Mesothelial cell of epicardium (in vitro differentiated cells): Measurements from ENCODE around the gene CDKAL1. TPM values are rescaled to one million over a fixed set of nuclear protein-coding genes. Genes with fewer than 3 reads are reported as not detected.

Experiments
- DNase-seq, 2 experiments: peaks; one replicate each; pipeline ENCODE4 v3.0.0; 2021; ENCODE audit warnings: low spot score in 2 of 2; ENCODE audit not compliant: unreplicated experiment in 2 of 2
- H3K27ac Mint-ChIP-seq: 2 replicates; pipeline ENCODE4 v1.8.0; 2021; ENCODE audit warnings: mixed read lengths
- H3K27me3 Mint-ChIP-seq: 2 replicates; pipeline ENCODE4 v1.8.0; 2021; ENCODE audit warnings: low read depth, mixed read lengths
- H3K36me3 Mint-ChIP-seq: 2 replicates; pipeline ENCODE4 v1.8.0; 2021; ENCODE audit warnings: mixed read lengths
- H3K4me1 Mint-ChIP-seq: 2 replicates; pipeline ENCODE4 v1.8.0; 2021; ENCODE audit warnings: mixed read lengths
- H3K4me3 Mint-ChIP-seq: 2 replicates; pipeline ENCODE4 v1.8.0; 2021; ENCODE audit warnings: mild to moderate bottlenecking, moderate library complexity, mixed read lengths
- H3K9me3 Mint-ChIP-seq: 2 replicates; pipeline ENCODE4 v1.8.0; 2021; ENCODE audit warnings: mixed read lengths
- total RNA-seq: library from RNA; stranded (reverse); gene quantifications from 3 replicates; pipeline ENCODE4 v1.2.1, GENCODE V29; 2021
- TF ChIP-seq, protein P1 (sequence below): fragments of 200-600 bp; sonication (generic); IDR thresholded peaks from one replicate; pipeline ENCODE4 v1.5.0; 2021; ENCODE audit warnings: antibody characterized with exemption; ENCODE audit not compliant: unreplicated experiment

The CDKAL1 gene
- total RNA-seq, 1 donor from 2014 or later, result 22.6 TPM

DNA sequence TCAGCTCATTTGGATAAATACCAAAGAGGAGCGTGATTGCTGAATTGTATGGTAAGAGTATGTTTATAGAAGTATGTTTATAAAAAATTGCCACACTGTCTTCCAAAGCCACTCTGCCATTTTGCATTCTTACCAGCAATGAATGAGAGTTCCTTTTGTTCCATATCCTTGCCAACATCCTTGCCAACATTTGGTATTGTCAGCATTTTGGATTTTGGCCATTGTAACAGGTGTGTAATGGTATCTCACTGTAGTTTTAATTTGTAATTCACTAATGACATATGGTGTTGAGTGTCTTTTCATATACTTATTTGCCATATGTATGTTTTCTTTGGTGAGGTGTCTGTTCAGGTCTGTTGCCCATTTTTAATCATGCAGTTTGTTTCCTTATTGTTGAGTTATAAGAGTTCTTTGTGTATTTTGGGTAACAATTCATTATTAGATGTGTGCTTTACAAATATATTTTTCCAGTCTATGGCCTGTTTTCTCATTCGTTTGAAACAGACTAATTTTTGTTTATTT, 539.1 kb downstream of the CDKAL1 start:
- TF ChIP-seq, protein P1, sequence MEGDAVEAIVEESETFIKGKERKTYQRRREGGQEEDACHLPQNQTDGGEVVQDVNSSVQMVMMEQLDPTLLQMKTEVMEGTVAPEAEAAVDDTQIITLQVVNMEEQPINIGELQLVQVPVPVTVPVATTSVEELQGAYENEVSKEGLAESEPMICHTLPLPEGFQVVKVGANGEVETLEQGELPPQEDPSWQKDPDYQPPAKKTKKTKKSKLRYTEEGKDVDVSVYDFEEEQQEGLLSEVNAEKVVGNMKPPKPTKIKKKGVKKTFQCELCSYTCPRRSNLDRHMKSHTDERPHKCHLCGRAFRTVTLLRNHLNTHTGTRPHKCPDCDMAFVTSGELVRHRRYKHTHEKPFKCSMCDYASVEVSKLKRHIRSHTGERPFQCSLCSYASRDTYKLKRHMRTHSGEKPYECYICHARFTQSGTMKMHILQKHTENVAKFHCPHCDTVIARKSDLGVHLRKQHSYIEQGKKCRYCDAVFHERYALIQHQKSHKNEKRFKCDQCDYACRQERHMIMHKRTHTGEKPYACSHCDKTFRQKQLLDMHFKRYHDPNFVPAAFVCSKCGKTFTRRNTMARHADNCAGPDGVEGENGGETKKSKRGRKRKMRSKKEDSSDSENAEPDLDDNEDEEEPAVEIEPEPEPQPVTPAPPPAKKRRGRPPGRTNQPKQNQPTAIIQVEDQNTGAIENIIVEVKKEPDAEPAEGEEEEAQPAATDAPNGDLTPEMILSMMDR, result no peak
- Mint-ChIP-seq H3K27me3 (no peaks in the 10 kb centered on the region), H3K4me3 (no peak overlapping the region), H3K36me3 (peaks cover 36% of the 10 kb centered on the region), H3K4me1 (peaks cover 25% of the 10 kb centered on the region), H3K9me3 (peaks cover 31% of the 10 kb centered on the region), H3K27ac (no peak overlapping the region)
- DNase-seq, result no peak

DNA sequence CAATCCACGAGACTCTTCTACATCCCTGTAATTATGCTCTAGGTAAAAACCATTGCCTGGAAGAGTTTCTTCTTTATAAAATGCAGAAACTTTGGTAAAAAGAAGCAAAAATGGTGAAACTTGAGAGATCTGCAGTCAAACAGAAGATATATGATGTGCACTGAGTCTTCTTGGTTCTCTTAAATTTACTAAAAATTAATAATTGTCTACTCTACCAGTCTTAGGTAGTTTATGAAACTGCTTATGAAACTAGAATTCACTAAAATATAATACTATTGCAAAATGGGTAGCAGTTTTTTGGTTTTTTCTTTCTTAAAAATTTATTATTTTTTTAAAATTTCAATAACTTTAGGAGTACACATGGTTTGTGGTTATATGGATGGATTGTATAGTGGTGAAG, 540.2 kb downstream of the CDKAL1 start:
- Mint-ChIP-seq H3K4me1 (peaks cover 36% of the 10 kb centered on the region), H3K27ac (no peak overlapping the region), H3K27me3 (no peaks in the 10 kb centered on the region), H3K36me3 (peaks cover 36% of the 10 kb centered on the region), H3K9me3 (peaks cover 31% of the 10 kb centered on the region), H3K4me3 (no peak overlapping the region)
- TF ChIP-seq, protein P1, result no peak
- DNase-seq, result no peak

DNA sequence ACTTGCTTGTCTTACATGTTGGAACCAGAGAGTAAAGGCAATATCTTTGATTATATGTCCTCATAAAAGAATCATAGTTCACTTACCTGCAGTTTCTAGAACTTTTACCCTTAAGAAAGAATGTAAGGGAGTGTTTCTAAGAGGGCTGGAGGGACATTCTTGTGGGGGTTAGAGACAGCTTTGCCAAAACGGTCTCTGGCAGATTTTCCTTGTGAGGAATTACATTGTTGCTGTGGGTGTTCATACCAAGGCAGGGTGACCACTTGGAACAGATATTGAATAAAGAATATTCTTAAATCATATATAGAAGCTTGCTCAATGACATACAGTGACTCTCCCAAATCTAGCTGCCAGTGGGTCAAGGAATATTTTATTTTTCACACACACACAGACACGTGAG, 541.7 kb downstream of the CDKAL1 start:
- Mint-ChIP-seq H3K4me1 (peaks cover 42% of the 10 kb centered on the region), H3K9me3 (peaks cover 23% of the 10 kb centered on the region), H3K27me3 (no peaks in the 10 kb centered on the region), H3K4me3 (no peak overlapping the region), H3K36me3 (peaks cover 27% of the 10 kb centered on the region), H3K27ac (peak overlapping the region; percentile 81)
- TF ChIP-seq, protein P1, result no peak
- DNase-seq, result no peak

DNA sequence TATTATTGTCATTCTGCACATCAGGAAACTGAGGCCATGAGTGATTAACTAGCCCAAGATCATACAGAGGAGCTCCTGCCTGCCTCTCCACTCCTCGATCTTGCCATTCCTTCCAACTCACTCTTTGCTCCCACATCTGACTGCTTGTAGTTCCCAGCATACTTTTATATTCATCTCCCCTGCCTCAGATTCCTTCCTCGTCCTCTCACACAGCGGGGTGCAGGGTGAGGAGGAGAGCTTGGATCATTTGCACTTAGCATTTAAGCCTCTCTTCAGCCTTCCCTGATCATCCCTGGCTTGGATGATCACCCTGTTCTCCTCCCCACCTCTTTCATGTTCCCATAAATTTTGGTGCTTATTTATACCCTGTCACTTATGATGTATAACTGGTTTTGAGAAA, 544.2 kb downstream of the CDKAL1 start:
- H3K9me3 Mint-ChIP-seq, result peaks cover 13% of the 10 kb centered on the region
- DNase-seq, result no peak
- TF ChIP-seq, protein P1, result no peak
- no peaks in the 10 kb centered on the region for H3K27me3 Mint-ChIP-seq
- H3K4me1 Mint-ChIP-seq, result peaks cover 45% of the 10 kb centered on the region
- no peak overlapping the region for H3K4me3 Mint-ChIP-seq
- H3K27ac Mint-ChIP-seq, result peak overlapping the region; percentile 92
- H3K36me3 Mint-ChIP-seq, result peaks cover 6% of the 10 kb centered on the region

DNA sequence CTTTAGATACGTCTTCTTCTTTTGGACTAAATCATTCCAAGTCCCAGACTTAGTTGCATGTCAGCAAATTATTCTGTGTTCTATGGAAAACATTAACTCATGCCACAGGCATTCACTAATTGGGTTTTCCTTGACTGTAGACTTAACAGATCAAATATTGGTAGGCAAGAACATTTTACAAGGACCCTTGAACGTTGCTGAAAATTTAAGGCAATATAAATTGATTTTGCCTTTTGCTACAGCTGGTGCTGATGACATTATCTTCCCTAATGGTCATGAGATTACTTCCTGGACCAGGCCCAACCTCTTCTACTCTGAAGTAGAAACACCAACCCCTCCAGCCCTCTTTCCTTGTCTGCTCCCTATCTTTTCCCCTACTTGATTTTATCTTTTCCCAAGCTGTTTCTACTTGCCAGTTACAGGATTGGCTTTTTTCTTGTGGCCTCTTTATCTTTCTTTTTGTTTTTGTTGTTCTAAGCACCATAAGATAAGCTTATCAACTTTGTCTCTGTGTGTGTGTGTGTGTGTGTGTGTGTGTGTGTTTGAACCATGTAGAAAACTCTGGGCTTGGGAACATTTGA, 545.3 kb downstream of the CDKAL1 start:
- peaks cover 3% of the 10 kb centered on the region for H3K9me3 Mint-ChIP-seq
- H3K36me3 Mint-ChIP-seq, result peaks cover 2% of the 10 kb centered on the region
- no peaks in the 10 kb centered on the region for H3K27me3 Mint-ChIP-seq
- no peak overlapping the region for H3K4me3 Mint-ChIP-seq
- H3K4me1 Mint-ChIP-seq, result peaks cover 53% of the 10 kb centered on the region
- H3K27ac Mint-ChIP-seq, result peak overlapping the region; percentile 92
- TF ChIP-seq, protein P1, result no peak
- DNase-seq, result no peak
